GM19455 (cell line): ENCODE measurements around the gene UBL4B.
"Not testable (repeated sequence)": the region's sequence is repeated elsewhere in the genome, so short reads cannot be mapped to it uniquely, and the experiment has no call there.

Experiments used
- ATAC-seq: cut with Tn5 transposase; IDR thresholded peaks from one replicate; pipeline ENCODE4 v1.9.1; 2021; ENCODE audit not compliant: unreplicated experiment

The UBL4B gene, protein sequence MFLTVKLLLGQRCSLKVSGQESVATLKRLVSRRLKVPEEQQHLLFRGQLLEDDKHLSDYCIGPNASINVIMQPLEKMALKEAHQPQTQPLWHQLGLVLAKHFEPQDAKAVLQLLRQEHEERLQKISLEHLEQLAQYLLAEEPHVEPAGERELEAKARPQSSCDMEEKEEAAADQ

DNA sequence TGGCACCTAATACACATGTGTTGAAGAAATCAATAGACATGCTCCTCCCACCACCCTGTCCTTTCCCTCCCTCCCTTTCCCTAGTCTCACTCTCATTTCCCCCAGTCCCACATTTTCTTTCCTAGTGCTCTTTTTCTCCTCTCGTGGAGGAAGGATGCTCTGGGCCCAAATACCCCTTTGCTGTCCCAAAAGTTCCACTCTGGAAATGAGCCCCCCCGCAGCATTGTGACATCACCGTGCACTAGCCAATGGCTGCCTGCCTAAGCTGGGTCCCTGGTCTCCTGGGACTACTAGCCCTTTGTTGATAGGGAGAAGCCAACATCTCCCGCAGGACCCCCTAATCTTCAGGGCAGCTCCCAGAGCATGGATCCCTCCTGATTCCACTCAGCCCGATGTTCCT lies at the start of gene UBL4B:
Gene UBL4B (plus strand): TSS at position 301 of the 400 bp plus-strand sequence. CDS start 92 bp downstream, at position 393.
- ATAC-seq = no peak

DNA sequence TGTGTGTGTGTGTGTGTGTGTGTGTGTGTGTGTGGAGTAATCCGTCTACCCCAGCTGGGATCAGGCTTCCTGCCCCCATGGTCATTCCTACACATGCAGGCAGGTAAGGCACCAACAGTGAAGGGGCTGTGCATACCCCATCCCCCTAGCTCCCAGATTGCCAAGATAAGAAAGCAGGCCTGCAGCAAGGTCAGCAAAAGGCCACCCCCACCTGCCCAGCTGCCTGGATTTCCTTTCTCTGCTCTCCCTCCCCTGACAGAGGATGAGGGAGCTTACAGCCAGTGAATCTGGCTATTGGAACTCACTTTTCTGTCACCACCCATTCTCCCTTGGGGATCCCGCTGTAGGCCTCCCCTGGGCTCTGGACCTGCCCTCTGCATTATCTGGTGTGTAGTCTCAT lies 49.6 kb upstream of the UBL4B start:
- ATAC-seq = no peak

DNA sequence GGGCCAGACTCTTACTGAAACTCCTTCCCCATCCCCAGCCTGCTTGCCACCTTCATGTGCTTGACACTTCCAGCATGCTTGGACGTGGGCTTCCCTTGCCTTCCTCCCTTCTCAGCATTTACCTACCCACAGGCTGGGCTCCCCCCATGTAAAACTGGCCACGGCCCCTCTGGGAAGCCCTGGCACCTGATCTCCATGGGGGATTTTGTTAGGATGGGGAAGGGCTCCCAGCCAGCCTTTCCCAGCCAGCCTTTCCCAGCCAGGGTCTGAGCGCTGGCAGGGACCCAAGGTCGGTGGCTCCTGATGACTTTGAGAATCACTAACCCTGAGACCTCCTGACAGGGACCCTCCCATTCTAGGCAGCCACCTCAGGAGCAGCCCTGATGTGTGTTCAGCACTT lies 48.5 kb upstream of the UBL4B start:
- ATAC-seq = no peak

DNA sequence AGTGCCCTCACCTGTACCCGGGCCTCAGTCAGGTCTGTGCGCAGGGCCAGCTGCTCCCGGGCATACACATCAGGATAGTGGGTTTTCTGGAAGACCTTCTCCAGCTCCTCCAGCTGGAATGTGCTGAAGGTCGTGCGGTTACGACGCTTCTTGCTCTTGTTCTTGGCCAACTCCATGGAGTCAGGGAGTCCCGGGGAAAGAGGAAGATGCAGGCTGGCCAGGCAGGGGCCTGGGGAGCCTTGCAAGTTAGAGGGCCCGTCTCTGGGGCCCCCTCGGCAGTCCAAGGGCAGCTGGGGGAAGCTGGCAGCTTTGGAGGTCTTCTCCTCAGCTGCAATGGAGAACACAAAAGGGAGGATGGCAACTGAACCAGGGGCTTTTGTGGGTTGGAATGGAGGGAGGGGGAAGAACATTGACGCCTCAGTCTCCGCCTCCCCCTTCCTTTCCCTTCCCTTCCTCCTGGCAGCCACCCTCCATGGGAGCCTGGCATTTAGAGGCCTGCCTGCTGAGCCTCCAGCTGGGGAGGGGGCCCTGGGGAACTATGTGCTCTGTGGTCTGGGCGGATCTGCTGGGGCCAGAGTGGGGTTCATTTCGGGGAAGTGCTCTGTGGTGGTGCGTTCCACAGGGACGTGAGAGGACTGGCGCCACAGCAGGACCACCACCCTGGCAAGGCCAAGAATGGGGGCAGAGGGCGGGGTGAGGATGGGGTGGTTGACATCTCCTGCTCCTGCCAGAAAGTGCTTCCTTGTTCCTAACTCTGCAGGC lies 47.5 kb upstream of the UBL4B start:
- no peak for ATAC-seq

DNA sequence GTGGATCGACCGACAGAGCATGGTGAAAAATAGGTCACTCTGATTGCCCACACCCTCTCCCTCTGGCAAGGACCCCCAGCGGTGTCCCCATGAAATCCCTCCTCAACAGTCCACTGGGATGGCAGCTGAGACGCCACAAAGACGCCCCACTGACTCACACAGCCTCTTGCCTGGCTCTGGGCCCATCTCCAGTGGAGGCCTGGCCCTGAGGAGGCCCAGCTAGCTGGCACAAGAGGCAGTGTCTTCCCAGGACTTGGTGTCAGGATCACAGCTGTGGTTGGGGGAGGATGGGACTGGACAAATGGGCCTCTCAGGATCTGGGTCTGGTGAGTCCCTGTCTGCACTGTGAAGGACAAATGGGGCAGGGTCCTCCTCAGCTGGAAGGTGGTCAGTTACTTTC lies 46.4 kb upstream of the UBL4B start:
- ATAC-seq = no peak

DNA sequence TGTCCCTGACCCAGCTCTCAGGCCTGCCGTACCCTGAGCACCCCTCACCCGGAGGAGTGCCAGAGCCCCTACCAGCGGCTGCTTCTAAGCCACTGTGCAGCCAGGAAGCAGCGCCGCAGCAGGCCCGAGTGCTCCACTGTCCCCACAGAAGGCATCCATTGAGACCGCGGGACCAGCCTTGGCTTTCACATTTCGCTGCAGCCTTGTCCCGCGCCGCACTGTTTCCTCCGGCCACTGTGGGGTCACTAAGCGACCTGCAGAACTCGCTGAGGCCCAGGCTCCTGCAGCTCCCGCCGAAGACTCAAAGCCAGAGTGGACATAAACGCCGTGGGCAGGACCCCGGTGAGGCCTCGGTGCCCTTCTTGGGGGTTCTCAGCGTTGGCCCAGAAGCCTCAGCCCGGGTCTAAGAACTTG lies 44.8 kb upstream of the UBL4B start:
- no peak for ATAC-seq

DNA sequence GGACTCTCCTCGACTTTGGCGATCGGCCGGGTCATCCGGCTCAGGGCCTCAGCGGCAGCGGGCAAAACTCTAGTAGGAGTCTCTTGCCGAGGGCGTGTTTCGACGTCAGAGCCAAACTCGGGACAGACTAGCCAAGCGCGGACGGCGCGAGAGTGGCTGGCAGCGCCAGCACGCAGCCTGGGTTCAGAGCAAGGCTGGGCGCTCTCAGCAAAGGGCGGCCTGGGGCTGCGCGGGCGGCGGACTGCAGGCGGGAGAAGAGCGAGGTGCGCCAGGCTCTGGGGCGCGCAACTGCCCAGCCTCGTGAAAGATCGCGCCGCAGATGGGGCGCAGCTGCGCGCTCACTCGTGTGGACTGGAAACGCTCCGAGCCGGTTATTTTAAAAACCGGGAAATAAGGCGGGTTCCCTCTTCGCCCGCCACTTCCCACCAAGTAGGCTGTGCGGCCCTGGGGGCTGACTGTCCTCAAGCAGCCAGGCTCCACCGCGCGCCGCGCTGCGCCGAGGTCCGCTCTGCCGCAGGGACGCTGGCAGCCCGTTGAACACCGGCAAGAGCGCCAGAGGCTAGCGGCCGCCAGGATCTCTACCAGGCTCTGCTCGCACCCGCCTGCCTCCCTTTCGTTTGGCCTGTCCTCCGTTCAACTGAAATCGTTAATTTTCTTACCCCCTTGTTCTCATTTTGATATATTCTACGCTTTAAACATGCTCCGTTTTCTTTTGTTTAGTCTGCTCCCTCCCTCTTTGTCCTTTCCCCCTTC lies 44.2 kb upstream of the UBL4B start:
- no peak for ATAC-seq

DNA sequence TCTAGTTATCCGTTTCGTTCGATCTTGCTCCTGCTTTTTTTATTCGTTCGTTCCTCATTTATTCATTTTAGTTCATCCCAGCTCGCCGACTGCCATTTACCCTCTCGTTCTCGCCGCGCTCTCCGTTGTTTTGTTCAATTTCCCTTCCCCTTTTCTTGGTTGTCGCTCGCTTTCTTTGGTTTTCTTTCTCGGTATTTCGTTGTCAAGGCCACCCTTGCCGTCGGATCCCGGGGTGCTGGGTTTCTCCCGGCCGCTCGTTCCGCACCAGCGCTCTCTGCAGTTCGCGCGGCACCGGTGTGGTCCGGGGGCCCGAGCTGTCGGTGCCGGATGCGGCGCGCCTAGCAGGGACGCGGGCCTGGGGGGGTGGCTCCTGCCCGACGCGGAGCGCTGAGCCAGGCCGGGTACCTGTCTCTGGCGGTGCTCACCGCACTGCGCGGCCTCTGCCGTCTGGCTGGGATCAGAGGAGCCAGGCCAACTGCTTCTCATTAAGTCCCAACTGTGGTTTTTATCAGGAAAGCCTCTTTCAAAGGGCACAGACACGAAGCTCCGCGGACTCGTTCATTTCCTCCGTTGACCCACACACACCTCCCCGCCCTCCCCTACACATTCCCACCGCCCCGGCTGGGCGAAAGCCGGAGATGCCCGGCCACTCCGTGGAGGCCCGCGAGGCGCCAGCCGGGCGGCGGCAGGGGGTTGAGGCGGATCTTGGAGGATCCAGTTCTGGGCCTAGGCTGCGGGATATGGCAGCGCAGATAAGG lies 43.4 kb upstream of the UBL4B start:
- ATAC-seq = no peak

DNA sequence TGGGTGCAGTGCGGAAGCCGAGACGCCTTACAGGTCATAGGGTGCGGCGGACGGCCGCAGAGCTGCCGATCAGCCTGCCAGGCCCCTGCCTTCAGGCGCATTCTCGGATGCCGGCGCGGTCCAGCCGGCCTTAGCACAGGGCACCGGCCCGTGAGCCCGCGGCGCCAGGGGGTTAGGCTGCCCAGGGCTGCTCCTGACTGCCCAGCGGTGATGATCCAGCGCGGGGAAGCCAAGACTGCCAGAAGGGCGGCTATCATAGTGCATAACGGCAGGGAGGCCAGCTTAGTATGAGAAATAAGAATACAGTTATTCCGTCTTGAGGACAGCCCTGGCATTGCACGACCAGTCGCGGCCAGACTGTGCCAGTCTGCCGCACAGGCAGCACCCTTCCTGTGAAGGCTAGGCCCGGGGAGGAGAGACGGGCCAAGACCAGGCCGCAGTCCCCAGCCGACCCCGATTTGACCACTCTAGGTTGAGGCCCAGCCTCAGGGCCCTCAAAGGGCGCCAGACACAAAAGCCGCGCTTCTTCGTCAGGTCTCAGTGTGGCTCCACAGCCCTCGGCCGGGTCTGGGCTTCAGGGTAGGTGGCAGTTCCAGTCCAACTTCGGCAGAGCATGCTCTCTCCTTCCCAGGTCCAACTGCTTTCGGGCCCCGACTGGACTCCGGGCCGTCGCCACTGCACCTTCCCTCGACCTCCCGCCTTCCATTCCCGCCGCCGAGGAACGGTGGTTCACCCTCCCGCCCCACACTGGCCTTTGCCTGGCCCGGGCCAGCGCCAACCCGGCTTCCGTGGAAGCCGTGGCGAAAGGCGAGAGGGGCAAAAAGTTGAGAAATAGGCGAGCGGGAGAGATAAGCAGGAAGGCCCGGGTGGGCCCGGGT lies 42.6 kb upstream of the UBL4B start:
- ATAC-seq = no peak

DNA sequence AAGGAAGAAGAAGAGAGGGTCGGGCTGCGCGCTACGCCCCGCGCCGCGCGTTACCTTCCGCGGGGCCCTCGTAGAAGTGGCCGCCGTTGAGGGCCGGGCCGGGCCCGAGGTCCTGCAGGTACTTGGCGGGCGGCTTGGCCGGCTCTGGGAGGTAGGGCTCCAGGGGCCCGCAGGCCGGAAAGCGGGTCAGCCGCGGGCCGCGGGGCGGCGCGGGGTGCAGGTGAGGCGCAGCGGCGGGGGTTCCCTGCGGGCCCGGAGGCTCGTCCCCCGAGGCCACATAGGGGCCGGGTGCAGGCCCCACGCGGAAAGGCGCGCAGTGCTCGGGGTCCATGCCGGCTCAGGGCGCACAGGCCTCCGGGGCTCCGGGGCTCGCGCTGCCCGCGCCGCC lies 42.0 kb upstream of the UBL4B start:
- ATAC-seq = no peak

DNA sequence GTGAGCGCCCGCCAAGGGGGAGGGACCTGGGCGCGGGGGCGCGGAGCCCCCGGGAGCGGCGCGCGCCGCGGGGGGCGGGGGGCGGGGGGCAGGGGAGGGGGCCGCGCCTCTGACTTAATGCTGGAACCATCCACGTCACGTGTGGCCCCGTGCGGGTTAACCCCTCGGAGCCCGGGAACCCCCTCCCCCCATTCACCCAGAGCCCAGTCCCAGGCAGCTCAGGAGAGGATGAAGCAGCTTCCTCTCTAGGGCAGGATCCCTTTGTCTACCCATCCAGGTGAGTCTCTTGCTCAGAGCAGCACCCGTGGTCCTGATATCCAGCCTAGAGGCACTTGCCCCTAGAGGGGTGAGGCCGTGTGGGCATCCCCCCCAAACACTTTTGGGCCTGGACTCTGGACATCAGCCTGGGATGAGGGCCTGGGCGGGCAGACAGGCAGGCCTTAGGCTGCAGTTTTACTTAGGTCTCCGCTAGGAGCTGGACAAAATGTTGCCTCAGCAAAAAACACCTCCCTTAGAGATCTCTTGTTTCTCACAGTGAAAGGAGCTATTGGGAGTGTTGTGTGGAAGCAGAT lies 41.5 kb upstream of the UBL4B start, which contains the start of gene ALX3:
Gene ALX3 (minus strand): TSS at position 2 of the 572 bp plus-strand sequence. CDS start 60 bp downstream, outside the sequence.
- ATAC-seq = no peak

DNA sequence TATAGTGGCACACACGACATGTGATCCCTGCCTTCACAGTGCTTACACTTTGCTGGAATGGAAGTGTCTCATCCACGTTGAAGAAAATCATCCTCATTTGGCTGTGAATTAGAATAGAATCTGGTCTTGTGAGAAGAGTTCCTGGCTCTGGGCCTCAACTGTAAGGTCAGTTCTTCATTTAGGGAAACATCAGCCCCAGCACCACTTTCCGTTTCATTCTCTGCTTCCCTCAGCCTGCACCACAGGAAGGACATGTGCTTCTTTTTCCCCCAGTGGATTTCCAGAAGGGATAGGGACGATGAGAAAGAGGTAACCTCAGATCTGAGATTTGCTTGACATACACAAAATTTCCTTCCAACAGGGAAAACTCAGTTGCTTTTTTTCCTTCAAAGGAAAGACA lies 38.1 kb upstream of the UBL4B start:
- no peak for ATAC-seq

DNA sequence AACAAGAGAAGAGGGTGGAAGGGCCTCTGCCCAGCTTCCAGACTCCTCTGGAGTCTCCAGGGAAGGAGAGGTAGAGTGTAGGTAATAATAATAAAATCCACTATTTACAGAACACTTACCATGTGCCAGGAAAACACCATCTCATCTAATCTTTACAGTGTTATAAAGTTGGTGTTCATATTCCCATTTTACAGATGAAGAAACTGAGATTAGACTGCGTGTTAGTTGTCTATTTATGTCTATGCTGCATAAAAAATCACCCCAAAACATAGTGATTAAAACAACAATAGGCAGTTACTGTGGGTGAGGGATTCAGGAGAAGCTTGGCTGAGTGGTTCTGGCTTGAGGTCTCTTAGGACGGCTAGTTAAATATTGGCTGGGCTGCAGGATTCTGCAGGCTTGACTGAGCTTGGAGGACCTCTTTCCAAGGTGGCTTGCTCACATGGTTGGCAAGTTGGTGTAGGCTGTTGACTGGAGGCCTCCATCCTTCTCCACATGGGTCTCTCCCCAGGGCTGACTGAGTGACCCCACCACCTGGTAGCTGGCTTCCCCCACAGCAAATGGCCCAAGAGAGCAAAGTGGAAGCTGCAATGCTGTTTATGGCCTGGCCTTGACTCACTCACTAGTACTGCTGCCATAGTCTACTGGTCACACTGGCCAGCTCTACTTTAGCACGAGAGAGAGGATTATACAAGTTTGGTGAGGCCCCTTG lies 35.3 kb upstream of the UBL4B start:
- no peak for ATAC-seq

DNA sequence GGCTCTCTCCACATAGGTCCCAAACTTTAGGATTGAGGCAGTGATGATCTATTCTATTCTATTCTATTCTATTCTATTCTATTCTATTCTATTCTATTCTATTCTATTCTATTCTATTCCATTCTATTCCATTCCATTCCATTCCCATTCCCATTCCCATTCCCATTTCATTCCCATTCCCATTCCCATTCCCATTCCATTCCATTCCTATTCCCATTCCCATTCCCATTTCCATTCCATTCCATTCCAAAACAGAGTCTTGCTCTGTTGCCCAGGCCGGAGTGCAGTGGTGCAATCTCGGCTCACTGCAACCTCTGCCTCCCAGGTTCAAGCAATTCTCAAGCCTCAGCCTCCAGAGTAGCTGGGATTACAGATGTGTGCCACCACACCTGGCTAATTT lies 32.2 kb upstream of the UBL4B start:
- ATAC-seq = not testable (repeated sequence)

DNA sequence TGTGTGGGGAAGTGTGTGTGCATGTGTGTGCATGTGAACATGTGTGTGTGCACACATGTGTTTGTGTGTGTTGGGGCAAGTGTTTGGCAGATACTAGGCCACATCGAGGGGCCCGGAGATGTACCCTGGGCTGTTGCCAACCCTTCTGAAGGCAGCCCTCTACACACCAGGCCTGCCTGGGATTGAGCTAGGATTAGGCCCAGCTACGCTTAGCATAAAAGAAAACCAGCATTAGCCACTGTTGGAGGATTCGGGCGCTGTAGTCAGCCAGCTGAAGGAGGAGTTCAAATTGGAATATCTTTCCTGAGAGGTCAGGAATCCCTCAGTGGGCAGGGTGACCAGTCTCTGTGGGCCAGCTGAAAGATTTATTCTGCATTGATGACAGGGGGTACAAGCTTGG lies 31.2 kb upstream of the UBL4B start:
- no peak for ATAC-seq

DNA sequence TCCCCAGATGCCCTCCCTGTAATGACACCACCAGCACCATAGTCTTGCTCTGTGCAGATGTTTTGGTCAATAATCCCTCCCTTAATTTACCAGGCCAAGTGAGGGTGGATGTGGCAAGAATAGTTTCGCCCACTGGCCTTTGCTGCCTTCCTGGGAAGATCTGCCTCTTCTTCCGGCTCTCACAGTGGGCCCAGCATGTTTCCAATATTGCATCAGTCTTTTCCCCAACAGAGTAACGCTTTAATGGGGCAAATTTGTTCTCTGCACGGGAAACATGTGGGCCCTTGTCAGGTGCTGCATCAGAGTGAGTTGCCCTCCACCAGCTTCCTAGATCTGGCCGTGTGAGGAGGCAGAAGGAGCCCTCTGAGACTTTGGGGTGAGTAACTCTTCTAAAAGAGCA lies 29.8 kb upstream of the UBL4B start:
- no peak for ATAC-seq

DNA sequence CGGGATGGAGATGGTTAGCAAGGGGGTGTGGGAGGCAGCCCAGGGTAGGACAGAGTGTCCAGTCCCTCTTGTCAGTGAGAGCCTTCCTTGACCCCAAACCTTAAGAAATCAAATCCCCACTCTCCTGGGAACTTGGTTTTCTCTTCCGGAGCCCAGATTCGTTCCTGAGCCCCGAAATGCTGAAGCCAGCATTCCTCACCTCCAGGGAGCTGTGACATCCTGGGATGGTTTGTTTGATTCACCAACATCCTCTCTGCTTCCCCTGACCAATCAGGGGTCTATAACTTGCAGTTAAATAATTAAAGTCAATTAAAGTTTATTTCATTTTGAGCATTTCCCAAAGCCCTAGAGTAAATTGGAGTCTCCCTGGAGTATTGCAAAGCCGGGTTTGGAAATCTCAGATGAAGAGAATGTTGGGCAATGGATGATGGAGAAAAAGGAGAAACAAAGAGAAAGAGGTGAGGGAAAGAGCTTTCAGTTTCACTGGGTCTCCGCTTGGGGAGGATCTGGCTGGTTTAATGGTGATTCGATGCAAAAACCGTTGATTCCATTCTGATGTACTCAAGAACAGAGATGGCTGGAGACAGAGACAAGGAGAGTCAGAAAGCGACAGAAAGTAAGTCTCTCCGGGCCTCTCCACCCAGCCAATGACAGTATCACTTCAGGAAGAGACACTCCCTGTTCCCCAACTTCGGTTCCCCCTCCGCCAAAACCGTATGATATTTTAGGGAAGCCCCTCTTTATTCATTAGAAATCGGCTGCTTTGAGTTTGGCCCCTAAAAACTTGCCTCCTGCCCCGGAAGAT lies 29.0 kb upstream of the UBL4B start:
- no peak for ATAC-seq

DNA sequence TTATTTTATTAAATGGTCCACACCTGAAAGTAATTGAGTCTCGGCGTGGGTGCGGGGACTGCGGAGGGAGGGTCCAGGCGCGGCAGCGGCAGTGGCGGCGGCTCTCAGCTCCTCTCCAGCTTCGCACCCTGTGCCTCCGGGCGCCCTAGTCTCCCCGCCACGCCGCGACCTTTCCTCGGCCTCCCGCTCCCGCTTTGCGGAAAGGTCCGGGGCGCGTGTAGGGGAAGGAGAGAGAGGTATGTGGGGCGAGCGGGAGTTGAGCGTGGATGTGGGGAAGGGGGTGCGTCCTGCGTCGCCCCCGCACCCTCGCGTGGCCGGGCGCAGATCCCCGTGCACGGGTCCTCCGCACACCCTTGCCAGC lies 28.4 kb upstream of the UBL4B start:
- no peak for ATAC-seq
